ENCODE results near the gene EYA4.

EYA4 gene

DNA sequence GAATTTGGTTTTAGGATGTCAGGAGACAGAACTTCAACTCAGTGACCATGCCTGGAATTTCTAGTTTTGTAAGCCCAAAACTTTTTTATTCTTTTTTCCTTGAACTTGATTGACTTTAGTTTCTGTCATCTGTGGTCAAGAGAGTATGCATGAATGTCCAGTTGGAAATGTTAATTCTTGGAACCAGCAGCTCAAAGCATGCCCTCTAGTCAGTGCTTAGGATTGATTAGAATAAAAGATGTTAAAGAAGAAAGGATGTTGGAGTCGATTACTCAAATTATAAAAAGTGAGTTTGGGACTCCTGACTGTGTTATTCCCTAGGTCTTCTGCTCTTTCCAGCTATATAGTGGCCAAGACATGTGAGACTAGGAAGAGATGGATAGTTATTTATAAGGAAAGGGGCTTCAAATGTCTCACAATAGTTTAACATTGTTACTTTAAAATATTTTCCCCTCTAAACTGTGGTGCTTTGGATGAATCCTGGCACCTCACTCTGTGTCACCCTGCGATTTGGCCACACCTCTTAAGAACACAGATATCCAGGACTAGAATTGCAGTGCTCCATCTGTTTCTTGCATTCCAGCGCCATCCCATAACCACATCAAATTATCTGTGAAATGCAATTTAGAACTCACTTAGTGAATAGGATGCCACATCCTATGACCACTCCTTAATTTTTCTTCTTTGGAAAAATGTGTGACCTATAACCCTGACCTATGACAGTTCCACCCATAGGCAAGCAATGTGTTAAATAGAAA, 298.5 kb downstream of the EYA4 start:
- Histone ChIP-seq H3K27ac (ENCODE audit: low read depth, low read length, poor library complexity, severe bottlenecking) (no peak overlapping the region), H3K36me3 (ENCODE audit: insufficient read depth, low read length) (no peaks in the 10 kb centered on the region), H3K4me2 (ENCODE audit: low read length) (no peak overlapping the region), H4K20me1 (ENCODE audit: insufficient read depth, low read length) (no peaks in the 10 kb centered on the region), H3K4me3 (ENCODE audit: low read depth, low read length, poor library complexity, severe bottlenecking) (no peak overlapping the region), H3K9ac (ENCODE audit: low read length) (no peak overlapping the region), H3K79me2 (ENCODE audit: insufficient read depth, low read length) (no peaks in the 10 kb centered on the region), H3K27me3 (ENCODE audit: insufficient read depth, low read length) (no peaks in the 10 kb centered on the region), H3F3A (ENCODE audit: insufficient read depth, low read length) (no peaks in the 10 kb centered on the region), H3K9me3 (ENCODE audit: low read length) (no peaks in the 10 kb centered on the region), H2AFZ (ENCODE audit: low read length) (no peak overlapping the region), H3K9me2 (ENCODE audit: low read depth, low read length) (no peaks in the 10 kb centered on the region), H3K4me1 (ENCODE audit: insufficient read depth, low read length, severe bottlenecking) (no peaks in the 10 kb centered on the region)
- no peak for TF ChIP-seq EZH2 (IDR thresholded peaks at IDR 0.05; ENCODE audit: borderline replicate concordance, low read length)
- TF ChIP-seq, protein P1, sequence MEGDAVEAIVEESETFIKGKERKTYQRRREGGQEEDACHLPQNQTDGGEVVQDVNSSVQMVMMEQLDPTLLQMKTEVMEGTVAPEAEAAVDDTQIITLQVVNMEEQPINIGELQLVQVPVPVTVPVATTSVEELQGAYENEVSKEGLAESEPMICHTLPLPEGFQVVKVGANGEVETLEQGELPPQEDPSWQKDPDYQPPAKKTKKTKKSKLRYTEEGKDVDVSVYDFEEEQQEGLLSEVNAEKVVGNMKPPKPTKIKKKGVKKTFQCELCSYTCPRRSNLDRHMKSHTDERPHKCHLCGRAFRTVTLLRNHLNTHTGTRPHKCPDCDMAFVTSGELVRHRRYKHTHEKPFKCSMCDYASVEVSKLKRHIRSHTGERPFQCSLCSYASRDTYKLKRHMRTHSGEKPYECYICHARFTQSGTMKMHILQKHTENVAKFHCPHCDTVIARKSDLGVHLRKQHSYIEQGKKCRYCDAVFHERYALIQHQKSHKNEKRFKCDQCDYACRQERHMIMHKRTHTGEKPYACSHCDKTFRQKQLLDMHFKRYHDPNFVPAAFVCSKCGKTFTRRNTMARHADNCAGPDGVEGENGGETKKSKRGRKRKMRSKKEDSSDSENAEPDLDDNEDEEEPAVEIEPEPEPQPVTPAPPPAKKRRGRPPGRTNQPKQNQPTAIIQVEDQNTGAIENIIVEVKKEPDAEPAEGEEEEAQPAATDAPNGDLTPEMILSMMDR (IDR thresholded peaks at IDR 0.05; ENCODE audit: low read length): no peak

DNA sequence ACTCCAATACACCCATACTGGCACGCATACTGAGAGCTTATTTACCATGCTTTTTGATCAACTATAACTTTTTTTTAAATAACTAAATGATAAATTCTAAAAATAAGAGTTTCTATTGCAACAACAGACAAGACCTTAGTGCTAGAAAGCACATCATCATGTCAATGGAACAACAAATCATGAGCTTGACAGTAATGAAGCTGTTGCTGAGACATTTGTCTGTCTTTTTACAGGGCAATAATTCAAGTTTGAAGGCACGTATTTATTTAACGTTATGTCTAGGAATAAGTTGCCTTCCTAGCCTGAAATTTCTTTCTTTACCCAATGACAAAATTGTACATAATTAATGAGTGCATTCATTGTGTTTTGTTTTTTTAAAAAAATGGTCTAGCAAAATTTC, 299.2 kb downstream of the EYA4 start:
- TF ChIP-seq EZH2 (IDR thresholded peaks at IDR 0.05; ENCODE audit: borderline replicate concordance, low read length): no peak
- TF ChIP-seq, protein P1 (IDR thresholded peaks at IDR 0.05; ENCODE audit: low read length): no peak
- Histone ChIP-seq H3K9me3 (ENCODE audit: low read length) (no peaks in the 10 kb centered on the region), H3K4me3 (ENCODE audit: low read depth, low read length, poor library complexity, severe bottlenecking) (no peak overlapping the region), H3K36me3 (ENCODE audit: insufficient read depth, low read length) (no peaks in the 10 kb centered on the region), H3K27ac (ENCODE audit: low read depth, low read length, poor library complexity, severe bottlenecking) (no peak overlapping the region), H3F3A (ENCODE audit: insufficient read depth, low read length) (no peaks in the 10 kb centered on the region), H3K4me2 (ENCODE audit: low read length) (no peak overlapping the region), H3K9ac (ENCODE audit: low read length) (no peak overlapping the region), H3K79me2 (ENCODE audit: insufficient read depth, low read length) (no peaks in the 10 kb centered on the region), H4K20me1 (ENCODE audit: insufficient read depth, low read length) (no peaks in the 10 kb centered on the region), H3K27me3 (ENCODE audit: insufficient read depth, low read length) (no peaks in the 10 kb centered on the region), H3K9me2 (ENCODE audit: low read depth, low read length) (no peaks in the 10 kb centered on the region), H2AFZ (ENCODE audit: low read length) (no peak overlapping the region), H3K4me1 (ENCODE audit: insufficient read depth, low read length, severe bottlenecking) (no peaks in the 10 kb centered on the region)

DNA sequence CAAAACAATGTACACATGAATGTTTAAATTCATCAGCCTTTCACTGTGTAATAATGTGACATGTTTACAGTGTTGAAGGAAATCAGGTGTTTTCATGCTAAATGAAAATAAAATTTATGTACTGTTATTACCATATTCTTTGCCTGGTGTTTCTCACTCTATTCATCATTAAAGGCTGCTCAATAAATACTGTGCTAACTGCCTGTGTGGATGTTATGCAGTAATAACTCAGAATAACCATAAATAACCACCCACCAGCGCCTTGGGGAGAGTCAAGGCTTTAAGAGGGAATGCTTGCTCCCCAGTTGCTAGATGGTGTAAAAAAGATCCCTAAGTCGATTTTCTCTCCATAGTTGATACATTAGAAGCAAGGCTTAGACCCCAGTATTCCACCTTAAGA, 299.9 kb downstream of the EYA4 start:
- no peaks in the 10 kb centered on the region for H3K4me1 ChIP-seq (ENCODE audit: insufficient read depth, low read length, severe bottlenecking)
- H3K27ac ChIP-seq (ENCODE audit: low read depth, low read length, poor library complexity, severe bottlenecking): no peak overlapping the region
- no peak overlapping the region for H2AFZ ChIP-seq (ENCODE audit: low read length)
- H3K79me2 ChIP-seq (ENCODE audit: insufficient read depth, low read length): no peaks in the 10 kb centered on the region
- no peaks in the 10 kb centered on the region for H3F3A ChIP-seq (ENCODE audit: insufficient read depth, low read length)
- no peaks in the 10 kb centered on the region for H3K27me3 ChIP-seq (ENCODE audit: insufficient read depth, low read length)
- H3K9ac ChIP-seq (ENCODE audit: low read length): no peak overlapping the region
- H3K9me3 ChIP-seq (ENCODE audit: low read length): no peaks in the 10 kb centered on the region
- H3K9me2 ChIP-seq (ENCODE audit: low read depth, low read length): no peaks in the 10 kb centered on the region
- no peaks in the 10 kb centered on the region for H4K20me1 ChIP-seq (ENCODE audit: insufficient read depth, low read length)
- H3K4me3 ChIP-seq (ENCODE audit: low read depth, low read length, poor library complexity, severe bottlenecking): no peak overlapping the region
- H3K36me3 ChIP-seq (ENCODE audit: insufficient read depth, low read length): no peaks in the 10 kb centered on the region
- TF ChIP-seq, protein P1 (IDR thresholded peaks at IDR 0.05; ENCODE audit: low read length): no peak
- no peak for TF ChIP-seq EZH2 (IDR thresholded peaks at IDR 0.05; ENCODE audit: borderline replicate concordance, low read length)
- H3K4me2 ChIP-seq (ENCODE audit: low read length): no peak overlapping the region
